Measurements from ENCODE around the gene UBXN1. TPM values are rescaled to one million over a fixed set of nuclear protein-coding genes. Genes with fewer than 3 reads are reported as not detected.

The UBXN1 gene
- total RNA-seq, 1 experiment from 2014 or later, result 143 TPM

DNA sequence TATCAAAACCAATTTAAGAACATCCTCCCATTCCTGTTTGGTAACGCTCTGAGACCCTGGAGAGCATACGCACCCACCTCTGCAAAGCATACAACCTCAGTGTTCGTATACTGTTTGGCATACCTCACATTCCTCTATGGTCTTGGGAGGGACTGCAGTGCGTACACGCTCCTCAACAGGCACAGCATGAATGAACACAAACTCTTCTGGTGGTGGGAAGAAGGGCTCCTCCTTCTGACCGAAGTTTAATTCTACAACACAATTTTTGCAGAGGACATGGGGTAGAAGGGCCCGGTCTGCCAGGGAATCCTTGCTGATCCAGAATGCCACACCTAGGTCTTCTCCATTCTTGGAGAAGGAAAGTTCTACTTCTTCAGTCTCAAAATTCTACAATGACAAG is 43.1 kb upstream of the UBXN1 start:
- ChIA-PET CTCF (no interaction called here), POLR2A (ENCODE audit: low non-redundant PET) (no interaction called here)
- no peak for TF ChIP-seq EZH2 (IDR thresholded peaks at IDR 0.05; ENCODE audit: borderline replicate concordance, low read depth, low read length, poor library complexity, severe bottlenecking)
- TF ChIP-seq, protein P1, sequence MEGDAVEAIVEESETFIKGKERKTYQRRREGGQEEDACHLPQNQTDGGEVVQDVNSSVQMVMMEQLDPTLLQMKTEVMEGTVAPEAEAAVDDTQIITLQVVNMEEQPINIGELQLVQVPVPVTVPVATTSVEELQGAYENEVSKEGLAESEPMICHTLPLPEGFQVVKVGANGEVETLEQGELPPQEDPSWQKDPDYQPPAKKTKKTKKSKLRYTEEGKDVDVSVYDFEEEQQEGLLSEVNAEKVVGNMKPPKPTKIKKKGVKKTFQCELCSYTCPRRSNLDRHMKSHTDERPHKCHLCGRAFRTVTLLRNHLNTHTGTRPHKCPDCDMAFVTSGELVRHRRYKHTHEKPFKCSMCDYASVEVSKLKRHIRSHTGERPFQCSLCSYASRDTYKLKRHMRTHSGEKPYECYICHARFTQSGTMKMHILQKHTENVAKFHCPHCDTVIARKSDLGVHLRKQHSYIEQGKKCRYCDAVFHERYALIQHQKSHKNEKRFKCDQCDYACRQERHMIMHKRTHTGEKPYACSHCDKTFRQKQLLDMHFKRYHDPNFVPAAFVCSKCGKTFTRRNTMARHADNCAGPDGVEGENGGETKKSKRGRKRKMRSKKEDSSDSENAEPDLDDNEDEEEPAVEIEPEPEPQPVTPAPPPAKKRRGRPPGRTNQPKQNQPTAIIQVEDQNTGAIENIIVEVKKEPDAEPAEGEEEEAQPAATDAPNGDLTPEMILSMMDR (conservative IDR thresholded peaks at IDR 0.05; ENCODE audit: low read depth, low read length), result peak; percentile 50

DNA sequence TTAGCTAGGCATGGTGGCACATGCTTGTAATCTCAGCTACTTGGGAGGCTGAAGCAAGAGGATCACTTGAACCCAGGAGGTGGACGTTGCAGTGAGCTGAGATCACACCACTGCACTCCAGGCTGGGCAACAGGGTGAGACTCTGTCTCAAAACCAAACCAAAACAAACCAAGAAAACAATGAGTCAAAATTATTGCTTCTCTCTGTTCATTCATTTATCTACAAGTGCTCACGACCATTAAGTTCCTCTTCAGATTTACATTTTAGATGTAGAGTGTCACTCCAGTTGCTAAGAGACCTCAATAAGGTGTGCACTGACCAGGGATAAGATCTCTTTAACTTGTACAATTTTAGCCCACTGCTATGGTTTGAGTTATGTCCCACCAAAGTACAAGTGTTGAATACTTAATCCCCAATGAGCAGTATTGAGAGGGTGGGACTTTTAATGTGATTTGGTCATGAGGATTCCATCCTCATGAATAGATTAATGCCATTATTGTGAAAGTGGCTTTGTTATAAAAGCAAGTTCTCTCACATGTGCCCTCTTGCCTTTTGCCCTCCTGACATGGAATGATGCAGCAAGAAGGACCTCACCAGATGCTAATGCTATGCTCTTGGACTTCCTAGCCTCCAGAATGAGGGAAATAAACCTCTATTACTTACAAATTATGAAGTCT is 40.6 kb upstream of the UBXN1 start:
- no peak overlapping the region for H3K27ac ChIP-seq (ENCODE audit: low read depth, low read length, poor library complexity, severe bottlenecking)
- intact Hi-C loops (cut with micrococcal nuclease; ENCODE audit: unreplicated experiment), result no loop called here
- CTCF ChIA-PET, result no interaction called here
- H3K36me3 ChIP-seq (ENCODE audit: insufficient read depth, low read length, poor library complexity, severe bottlenecking), result peaks cover 97% of the 10 kb centered on the region
- POLR2A ChIA-PET (ENCODE audit: low non-redundant PET), result interaction anchor here (0.7 kb wide), 1 partner anchor 8 kb away, joined by 3 read pairs; the partner anchor contains the start of gene HNRNPUL2
- no TSS peak for BruUV-seq (replicated peaks)
- H3K4me1 ChIP-seq (ENCODE audit: insufficient read depth, low read length, poor library complexity, severe bottlenecking), result peaks cover 4% of the 10 kb centered on the region
- H3K27me3 ChIP-seq (replicated peaks; ENCODE audit: insufficient read depth, low read depth, low read length, poor library complexity), result no peaks in the 10 kb centered on the region
- DNase-seq (ENCODE audit: low spot score), result peak; percentile 57
- no peak overlapping the region for H3K4me3 ChIP-seq (ENCODE audit: low read depth, low read length, poor library complexity, severe bottlenecking)
- no peaks in the 10 kb centered on the region for H3K9me3 ChIP-seq (ENCODE audit: low read depth, low read length, poor library complexity, severe bottlenecking)
- TF ChIP-seq, protein P1 (conservative IDR thresholded peaks at IDR 0.05; ENCODE audit: low read depth, low read length), result no peak
- no peak for TF ChIP-seq EZH2 (IDR thresholded peaks at IDR 0.05; ENCODE audit: borderline replicate concordance, low read depth, low read length, poor library complexity, severe bottlenecking)

More for the DNA sequence above, 43.1 kb upstream of the UBXN1 start:
- peak overlapping the region; percentile 10 for H3K27ac ChIP-seq (ENCODE audit: low read depth, low read length, poor library complexity, severe bottlenecking)
- TSS peak; percentile 68 for BruUV-seq (replicated peaks)
- intact Hi-C loops (cut with micrococcal nuclease; ENCODE audit: unreplicated experiment), result no loop called here
- H3K4me3 ChIP-seq (ENCODE audit: low read depth, low read length, poor library complexity, severe bottlenecking), result no peak overlapping the region
- H3K4me1 ChIP-seq (ENCODE audit: insufficient read depth, low read length, poor library complexity, severe bottlenecking), result peaks cover 8% of the 10 kb centered on the region
- H3K36me3 ChIP-seq (ENCODE audit: insufficient read depth, low read length, poor library complexity, severe bottlenecking), result peaks cover 82% of the 10 kb centered on the region
- peak; percentile 84 for DNase-seq (ENCODE audit: low spot score)
- no peaks in the 10 kb centered on the region for H3K9me3 ChIP-seq (ENCODE audit: low read depth, low read length, poor library complexity, severe bottlenecking)
- no peaks in the 10 kb centered on the region for H3K27me3 ChIP-seq (replicated peaks; ENCODE audit: insufficient read depth, low read depth, low read length, poor library complexity)

DNA sequence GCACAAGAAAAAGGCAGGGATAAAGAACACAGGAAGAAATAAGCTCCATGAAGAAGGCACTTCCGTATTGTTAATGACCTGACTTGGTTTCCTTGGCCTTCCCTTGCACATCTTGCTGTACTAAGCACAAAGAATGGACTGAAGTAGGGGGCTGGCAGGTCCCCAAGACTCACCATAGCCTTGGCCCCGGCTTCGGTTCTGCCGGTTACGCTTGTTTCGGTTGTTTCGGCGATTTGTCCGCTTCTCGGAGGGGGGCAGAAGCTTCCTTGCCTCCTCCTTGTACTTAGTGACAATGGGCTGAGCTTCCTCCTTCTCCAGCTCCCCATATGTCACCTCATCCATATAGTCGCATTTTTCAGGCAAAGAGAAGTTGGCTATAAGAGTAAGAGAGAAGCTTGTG is 37.9 kb upstream of the UBXN1 start:
- ChIA-PET POLR2A (ENCODE audit: low non-redundant PET) (interaction anchor here (0.6 to 0.7 kb wide), 2 partner anchors 44 to 139 kb away, joined by 6 to 8 read pairs; no protein-coding TSS in a partner anchor), CTCF (no interaction called here)
- no peak for DNase-seq (ENCODE audit: low spot score)
- peak overlapping the region; percentile 2 for H3K27ac ChIP-seq (ENCODE audit: low read depth, low read length, poor library complexity, severe bottlenecking)
- BruUV-seq (replicated peaks), result no TSS peak
- no peaks in the 10 kb centered on the region for H3K27me3 ChIP-seq (replicated peaks; ENCODE audit: insufficient read depth, low read depth, low read length, poor library complexity)
- H3K36me3 ChIP-seq (ENCODE audit: insufficient read depth, low read length, poor library complexity, severe bottlenecking), result peaks cover 96% of the 10 kb centered on the region
- H3K9me3 ChIP-seq (ENCODE audit: low read depth, low read length, poor library complexity, severe bottlenecking), result no peaks in the 10 kb centered on the region
- H3K4me3 ChIP-seq (ENCODE audit: low read depth, low read length, poor library complexity, severe bottlenecking), result no peak overlapping the region
- intact Hi-C loops (cut with micrococcal nuclease; ENCODE audit: unreplicated experiment), result no loop called here
- peaks cover 4% of the 10 kb centered on the region for H3K4me1 ChIP-seq (ENCODE audit: insufficient read depth, low read length, poor library complexity, severe bottlenecking)
- TF ChIP-seq, protein P1 (conservative IDR thresholded peaks at IDR 0.05; ENCODE audit: low read depth, low read length), result no peak
- TF ChIP-seq EZH2 (IDR thresholded peaks at IDR 0.05; ENCODE audit: borderline replicate concordance, low read depth, low read length, poor library complexity, severe bottlenecking), result no peak
